Activated effector memory CD4-positive, alpha-beta T cell treated with Interleukin-2 at 50 U/mL for 16 hours (primary cell): ENCODE results near the gene MUSK.
"Not testable (repeated sequence)": the region's sequence is repeated elsewhere in the genome, so short reads cannot be mapped to it uniquely, and the experiment has no call there.

Experiments
- DNase-seq: peaks from one replicate; pipeline ENCODE4 v3.0.0-alpha.2; 2020

MUSK gene

GRCh38 chr9:110668570-110669167, at the start of gene MUSK:
Gene MUSK, plus strand, starts transcription at chr9:110668791. Its CDS starts 114 bp downstream, at chr9:110668905.
- DNase-seq: no peak

DNA sequence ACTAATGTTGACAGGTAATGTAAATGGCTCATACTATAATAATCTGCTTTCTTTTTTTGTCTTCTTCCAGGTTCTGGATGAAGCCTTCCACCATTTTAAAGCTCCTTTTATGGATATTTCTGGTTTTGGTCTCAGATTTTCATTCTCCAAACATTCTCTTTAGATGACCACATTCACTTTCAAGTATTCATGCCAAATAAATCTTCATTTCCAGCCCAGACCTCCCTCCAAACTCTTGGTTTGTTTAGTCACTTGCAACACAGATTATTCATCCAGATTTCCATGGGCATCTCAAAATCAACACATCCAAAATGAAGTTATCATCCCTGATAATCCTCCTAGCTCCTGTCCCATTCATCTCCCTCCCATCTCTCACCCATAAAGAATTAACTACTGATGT, 48.8 kb upstream of the MUSK start:
- DNase-seq: no peak

GRCh38 chr9:110620726-110621125, 47.9 kb upstream of the MUSK start:
- no peak for DNase-seq

DNA sequence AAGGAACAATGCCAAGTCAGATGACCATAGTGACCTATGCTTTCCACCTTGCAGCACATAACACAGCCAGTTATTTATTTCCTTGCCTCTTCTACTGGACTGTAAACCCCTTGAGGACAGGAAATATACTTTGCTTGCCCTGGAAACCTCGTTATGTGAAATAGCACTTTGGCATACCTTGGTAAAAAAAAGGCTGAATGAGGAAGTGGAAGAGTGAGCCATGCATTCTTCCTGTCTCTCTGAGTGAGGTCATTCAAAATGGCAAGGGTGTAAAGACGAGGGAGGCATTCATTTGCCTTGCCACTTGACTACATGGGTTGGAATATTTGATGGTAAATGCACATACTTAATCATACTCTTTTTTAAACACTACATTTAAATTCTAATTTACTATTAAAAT, 46.2 kb upstream of the MUSK start:
- no peak for DNase-seq

DNA sequence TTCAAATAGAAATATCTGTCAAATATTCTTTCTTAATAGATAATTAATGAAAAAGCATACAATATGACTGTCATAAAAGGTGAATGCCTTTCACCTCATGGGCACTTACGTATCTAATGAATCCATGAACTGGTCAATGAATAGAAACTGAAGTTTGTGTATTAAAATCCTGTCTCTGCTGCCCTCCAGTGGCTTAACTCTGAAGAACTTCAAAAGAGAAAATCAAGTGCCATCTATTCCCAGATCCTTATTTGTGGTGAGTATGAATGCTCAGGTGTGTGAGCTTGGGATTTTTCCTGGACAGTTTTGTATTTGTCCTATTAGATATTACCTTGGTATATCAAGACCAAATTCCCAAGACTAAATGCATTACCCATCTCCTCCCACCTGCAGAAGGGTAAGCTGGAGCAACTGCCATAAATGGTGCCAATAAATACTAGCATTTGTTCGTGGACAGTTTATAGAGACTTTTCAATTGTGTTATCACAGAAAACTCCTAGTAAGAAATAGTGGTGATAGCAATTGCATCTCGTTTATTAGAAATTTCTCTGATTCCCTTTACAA, 45.0 kb upstream of the MUSK start:
- no peak for DNase-seq

DNA sequence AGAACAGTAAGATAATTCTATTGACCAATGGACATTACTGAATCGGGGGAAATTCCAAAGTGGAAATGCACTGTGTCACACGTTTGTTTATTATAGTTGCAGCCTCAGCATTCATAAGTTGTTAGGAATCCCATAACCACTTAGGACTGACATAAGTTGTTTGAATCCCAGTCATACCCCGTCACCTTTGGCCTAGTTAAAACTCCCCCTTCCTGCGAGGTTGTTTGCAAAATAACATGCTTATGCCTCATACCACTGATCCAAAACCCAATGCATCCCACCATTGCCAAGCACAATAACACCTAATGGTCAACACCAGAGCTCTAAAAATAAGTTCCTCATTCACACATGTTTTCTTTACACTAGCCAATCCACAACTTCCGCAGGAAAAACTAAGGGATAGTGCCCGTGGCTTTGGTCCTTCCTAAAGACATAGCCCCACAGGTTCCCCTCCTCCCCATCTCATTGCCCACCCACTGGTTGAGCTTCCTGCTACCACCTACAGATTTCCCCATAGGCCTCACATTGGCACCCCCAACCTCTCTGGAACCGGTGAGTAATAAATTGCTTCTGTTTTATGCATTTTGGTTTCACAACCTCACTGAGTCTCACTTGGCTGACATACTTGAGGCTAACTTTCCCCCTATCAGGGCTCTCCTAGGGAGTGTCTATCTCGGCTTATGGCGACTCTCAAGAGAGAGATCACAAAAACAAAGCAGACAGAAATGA, 42.3 kb upstream of the MUSK start:
- DNase-seq: no peak

- no peak for DNase-seq
Measured at GRCh38 chr9:110635589-110635988, 33.0 kb upstream of the MUSK start.

DNA sequence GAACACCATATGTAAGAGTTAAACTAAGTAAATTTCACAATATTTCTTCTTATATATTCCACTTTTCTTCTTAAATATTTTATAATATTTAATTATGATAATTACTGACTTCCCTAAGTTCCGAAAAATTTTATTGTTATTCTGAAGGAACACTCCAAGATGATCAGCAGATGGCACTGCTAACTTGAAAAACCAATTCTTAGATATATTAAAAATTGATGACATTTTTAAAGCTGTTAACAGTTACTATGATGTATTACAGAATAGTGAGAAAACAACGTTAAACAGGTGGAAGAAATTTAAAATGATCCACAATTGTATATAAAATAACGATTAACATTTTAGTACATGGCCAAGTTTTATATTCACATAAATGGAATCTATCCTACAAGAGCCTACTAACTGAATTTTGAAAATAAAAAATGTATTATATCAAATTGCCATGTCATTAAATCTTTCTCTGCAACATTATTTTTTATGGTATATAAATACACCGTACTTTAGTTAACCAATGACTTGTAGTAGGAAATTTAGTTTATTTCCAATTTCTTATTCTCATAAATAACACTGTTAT, 30.1 kb upstream of the MUSK start:
- no peak for DNase-seq

- no peak for DNase-seq
Measured at GRCh38 chr9:110640736-110641135, 27.9 kb upstream of the MUSK start.

GRCh38 chr9:110641293-110641692, 27.3 kb upstream of the MUSK start:
- DNase-seq: no peak

GRCh38 chr9:110648696-110649095, 19.9 kb upstream of the MUSK start:
- no peak for DNase-seq

GRCh38 chr9:110650261-110650660, 18.3 kb upstream of the MUSK start:
- no peak for DNase-seq

- no peak for DNase-seq
Measured at GRCh38 chr9:110650991-110651411, 17.6 kb upstream of the MUSK start.

GRCh38 chr9:110655754-110656641, 12.6 kb upstream of the MUSK start:
- DNase-seq: no peak

GRCh38 chr9:110659891-110660541, 8.6 kb upstream of the MUSK start:
- DNase-seq: no peak

GRCh38 chr9:110669433-110669832, 842 bp downstream of the MUSK start:
- DNase-seq: no peak

DNA sequence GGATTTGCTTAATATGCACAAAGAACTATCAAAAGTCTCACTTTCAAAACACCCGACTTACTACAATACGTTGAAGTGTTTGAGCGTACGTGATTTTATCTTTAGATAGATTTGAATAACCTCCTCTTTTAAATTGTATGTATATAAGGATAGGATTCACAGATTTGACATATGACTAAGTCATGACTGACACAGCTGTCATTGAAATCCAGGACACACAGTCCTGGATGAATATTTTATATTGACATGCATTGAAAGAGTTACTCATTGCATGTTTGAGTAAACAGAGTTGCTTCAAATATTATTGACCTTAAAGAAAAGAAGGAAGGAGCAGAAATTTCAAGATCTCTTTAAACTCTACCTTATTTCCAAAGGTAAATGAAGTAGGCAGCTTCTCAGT, 3.3 kb downstream of the MUSK start:
- no peak for DNase-seq

DNA sequence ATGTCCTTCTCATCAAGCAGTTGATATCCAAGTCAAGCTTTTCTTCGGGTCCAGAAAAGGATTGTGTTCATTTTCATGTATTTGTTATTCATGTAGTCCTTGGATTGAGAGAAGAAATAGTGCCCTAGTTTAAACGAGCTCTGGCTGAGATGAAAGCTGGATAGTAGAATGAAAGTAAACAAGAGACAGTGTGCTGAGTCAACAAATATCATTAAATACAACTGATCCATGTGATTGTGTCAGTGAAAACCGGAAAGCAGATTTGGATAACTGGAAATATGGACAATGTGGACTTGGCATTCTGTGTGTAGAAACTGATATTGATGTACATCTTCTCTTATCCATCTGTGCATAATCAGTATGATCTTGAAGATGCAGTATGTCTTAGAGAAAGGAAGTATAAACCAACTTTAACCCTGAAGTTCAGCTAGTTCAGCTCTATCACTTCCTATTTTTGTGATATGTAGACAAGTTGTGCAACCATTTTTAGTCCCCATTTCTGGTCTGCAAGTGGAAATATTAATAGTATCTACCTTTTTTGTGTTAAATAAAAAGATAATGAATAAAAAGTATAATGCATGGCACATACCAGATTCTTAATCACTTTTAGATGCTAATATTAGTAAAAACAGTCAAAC, 4.4 kb downstream of the MUSK start:
- DNase-seq: no peak

DNA sequence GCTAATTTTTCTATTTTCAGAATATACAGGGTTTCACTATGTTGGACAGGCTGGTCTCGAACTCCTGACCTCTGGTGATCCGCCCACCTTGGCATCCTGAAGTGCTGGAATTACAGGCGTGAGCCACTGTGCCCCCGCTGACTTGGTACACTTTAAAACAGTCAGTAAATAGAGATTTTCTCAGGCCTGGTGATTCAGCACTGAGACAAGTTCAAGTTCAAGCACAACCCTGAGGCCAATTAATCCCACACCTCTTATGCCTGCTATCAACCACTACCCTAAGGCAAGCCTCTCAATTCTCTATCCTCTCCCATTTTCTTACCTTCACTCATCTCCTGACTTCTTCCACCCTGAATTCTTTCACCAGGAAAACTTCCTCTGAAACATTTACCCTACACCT, 18.9 kb downstream of the MUSK start:
- no peak for DNase-seq

- no peak for DNase-seq
Measured at GRCh38 chr9:110688329-110688728, 19.7 kb downstream of the MUSK start.

DNA sequence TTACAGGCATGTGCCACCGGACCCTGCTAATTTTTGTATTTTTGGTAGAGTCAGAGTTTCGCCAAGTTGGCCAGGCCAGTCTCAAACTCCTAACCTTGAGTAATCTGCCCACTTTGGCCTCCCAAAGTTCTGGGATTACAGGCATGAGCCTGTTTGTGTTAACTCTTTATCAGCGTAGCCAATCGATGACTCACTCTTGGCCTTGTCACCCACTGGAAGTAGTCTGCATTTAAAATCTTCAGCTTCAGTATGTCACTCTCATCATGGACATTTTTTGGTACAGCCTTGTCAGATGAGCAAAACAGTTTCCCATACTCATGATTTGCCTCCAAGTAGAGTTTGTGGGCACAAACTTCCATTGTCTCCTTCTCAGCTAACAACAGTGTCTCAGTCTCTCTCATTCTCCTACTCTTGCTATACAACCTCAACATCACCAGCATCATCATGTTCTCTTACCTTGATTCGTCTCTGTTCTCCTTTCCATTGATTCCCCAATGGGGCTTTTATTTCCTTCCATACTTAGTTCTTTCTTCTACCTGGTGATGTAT, 22.5 kb downstream of the MUSK start:
- no peak for DNase-seq

- not testable (repeated sequence) for DNase-seq
Measured at GRCh38 chr9:110695846-110696245, 27.3 kb downstream of the MUSK start.
